Sigmoid colon (tissue), 4 donors: Measurements from ENCODE around the gene OR51M1.

Experiments
- EP300 ChIP-seq, 4 donors: sonication (generic); formaldehyde crosslinking; IDR thresholded peaks; one replicate each; pipeline ENCODE4 v1.6.1; 2017; ENCODE audit warnings: antibody characterized with exemption in 4 of 4
- POLR2A ChIP-seq, 2 donors: fragments of 450-650 bp; IDR thresholded peaks; one replicate each; pipeline ENCODE4 v1.6.1; 2016; ENCODE audit warnings: antibody characterized with exemption in 2 of 2, mild to moderate bottlenecking in 2 of 2, moderate library complexity in 2 of 2
- POLR2AphosphoS5 ChIP-seq, 4 donors: sonication (generic); formaldehyde crosslinking; IDR thresholded peaks; one replicate each; pipeline ENCODE4 v1.6.1; 2017; ENCODE audit warnings: antibody characterized with exemption in 4 of 4
- TF ChIP-seq, protein P1 (sequence below), 4 experiments: fragments of 450-650 bp in 3 of 4; fragments of 200-600 bp in 1 of 4; IDR thresholded peaks; one replicate each; pipeline ENCODE4 v1.5.1; 2016 to 2019; ENCODE audit warnings: antibody characterized with exemption in 4 of 4, mild to moderate bottlenecking in 3 of 4, moderate library complexity in 2 of 4

DNA sequence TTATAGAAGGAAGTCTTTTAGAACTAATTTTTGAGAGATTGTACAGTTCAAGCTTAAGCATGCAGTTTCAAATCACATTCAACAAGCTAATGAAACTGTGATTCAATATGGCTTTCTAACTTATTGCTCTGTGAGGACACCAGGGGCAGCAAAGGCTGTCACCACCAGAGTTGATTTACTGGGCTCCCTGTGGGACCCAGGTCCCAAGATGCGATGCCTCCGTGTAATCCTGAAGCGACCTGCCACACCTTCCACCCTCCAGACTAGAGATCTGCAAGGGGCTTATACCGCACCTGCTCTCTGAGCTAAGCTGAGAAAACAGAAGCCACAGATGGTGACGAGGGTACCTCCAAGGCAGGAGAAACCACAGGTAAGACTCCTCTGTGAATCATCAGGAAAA lies 37.4 kb downstream of the OR51M1 start:
- TF ChIP-seq, protein P1, sequence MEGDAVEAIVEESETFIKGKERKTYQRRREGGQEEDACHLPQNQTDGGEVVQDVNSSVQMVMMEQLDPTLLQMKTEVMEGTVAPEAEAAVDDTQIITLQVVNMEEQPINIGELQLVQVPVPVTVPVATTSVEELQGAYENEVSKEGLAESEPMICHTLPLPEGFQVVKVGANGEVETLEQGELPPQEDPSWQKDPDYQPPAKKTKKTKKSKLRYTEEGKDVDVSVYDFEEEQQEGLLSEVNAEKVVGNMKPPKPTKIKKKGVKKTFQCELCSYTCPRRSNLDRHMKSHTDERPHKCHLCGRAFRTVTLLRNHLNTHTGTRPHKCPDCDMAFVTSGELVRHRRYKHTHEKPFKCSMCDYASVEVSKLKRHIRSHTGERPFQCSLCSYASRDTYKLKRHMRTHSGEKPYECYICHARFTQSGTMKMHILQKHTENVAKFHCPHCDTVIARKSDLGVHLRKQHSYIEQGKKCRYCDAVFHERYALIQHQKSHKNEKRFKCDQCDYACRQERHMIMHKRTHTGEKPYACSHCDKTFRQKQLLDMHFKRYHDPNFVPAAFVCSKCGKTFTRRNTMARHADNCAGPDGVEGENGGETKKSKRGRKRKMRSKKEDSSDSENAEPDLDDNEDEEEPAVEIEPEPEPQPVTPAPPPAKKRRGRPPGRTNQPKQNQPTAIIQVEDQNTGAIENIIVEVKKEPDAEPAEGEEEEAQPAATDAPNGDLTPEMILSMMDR (IDR thresholded peaks at IDR 0.05): no peak
- TF ChIP-seq POLR2A (IDR thresholded peaks at IDR 0.05) (no peak), EP300 (IDR thresholded peaks at IDR 0.05) (no peak), POLR2AphosphoS5 (IDR thresholded peaks at IDR 0.05) (no peak)
